Hepatocyte (in vitro differentiated cells): ENCODE data around the gene DLEC1. TPM values are rescaled to one million over a fixed set of nuclear protein-coding genes. Genes with fewer than 3 reads are reported as not detected.

Source experiments
- DNase-seq: peaks from one replicate; pipeline ENCODE4 v3.0.0-alpha.2; 2016; ENCODE audit warnings: low spot score
- H2AFZ ChIP-seq: fragments of 200-600 bp; sonication (generic); 2 replicates; pipeline ENCODE4 v1.6.0; 2016; ENCODE audit warnings: antibody characterized with exemption, mild to moderate bottlenecking
- H3K27ac ChIP-seq: fragments of 200-600 bp; sonication (generic); 2 replicates; pipeline ENCODE4 v1.5.1; 2016; ENCODE audit warnings: mild to moderate bottlenecking
- H3K27me3 ChIP-seq: fragments of 200-600 bp; sonication (generic); 2 replicates; pipeline ENCODE4 v1.6.1; 2016
- H3K36me3 ChIP-seq: fragments of 200-600 bp; sonication (generic); replicated peaks from 2 replicates; pipeline ENCODE4 v1.5.1; 2016; ENCODE audit warnings: low read depth; ENCODE audit not compliant: insufficient read depth
- H3K4me1 ChIP-seq: fragments of 200-600 bp; sonication (generic); 2 replicates; pipeline ENCODE4 v1.5.1; 2016; ENCODE audit warnings: mild to moderate bottlenecking, moderate library complexity; ENCODE audit not compliant: insufficient read depth
- H3K4me2 ChIP-seq: fragments of 200-600 bp; sonication (generic); 2 replicates; pipeline ENCODE4 v1.6.0; 2016
- H3K4me3 ChIP-seq: fragments of 200-600 bp; sonication (generic); 2 replicates; pipeline ENCODE4 v1.5.1; 2016; ENCODE audit warnings: mild to moderate bottlenecking
- H3K79me2 ChIP-seq: fragments of 200-600 bp; sonication (generic); 2 replicates; pipeline ENCODE4 v1.6.0; 2017; ENCODE audit warnings: mild to moderate bottlenecking
- H3K9me2 ChIP-seq: fragments of 200-600 bp; sonication (generic); replicated peaks from 2 replicates; pipeline ENCODE4 v1.6.0; 2017; ENCODE audit warnings: mild to moderate bottlenecking; ENCODE audit not compliant: insufficient read depth
- H3K9me3 ChIP-seq: fragments of 200-600 bp; sonication (generic); 2 replicates; pipeline ENCODE4 v1.5.1; 2016; ENCODE audit warnings: low read depth, mild to moderate bottlenecking
- H4K20me1 ChIP-seq: fragments of 200-600 bp; sonication (generic); 2 replicates; pipeline ENCODE4 v1.6.0; 2016; ENCODE audit warnings: mild to moderate bottlenecking; ENCODE audit not compliant: insufficient read depth, poor library complexity, severe bottlenecking
- EZH2 ChIP-seq: fragments of 200-600 bp; sonication (generic); IDR thresholded peaks from 2 replicates; pipeline ENCODE4 v1.6.1; 2016; ENCODE audit warnings: antibody characterized with exemption, mild to moderate bottlenecking, borderline replicate concordance
- EZH2phosphoT487 ChIP-seq: fragments of 200-600 bp; sonication (generic); IDR thresholded peaks from one replicate; pipeline ENCODE4 v1.6.1; 2018; ENCODE audit warnings: antibody characterized with exemption, mild to moderate bottlenecking, low read depth, moderate library complexity; ENCODE audit not compliant: unreplicated experiment, severe bottlenecking
- WGBS: methylation state at CpG from one replicate; pipeline ENCODE4 v1.1.6; 2016; ENCODE audit warnings: low lambda C conversion rate; ENCODE audit errors: missing lambda C conversion rate; 5-methylcytosine and 5-hydroxymethylcytosine counted together
- polyA plus RNA-seq: library from polyadenylated mRNA; unstranded; fragments of >200 nt; fragmentation: Nextera tagmentation; extraction: Ambion mirVana; gene quantifications from 2 replicates; pipeline ENCODE4 v1.2.1, GENCODE V29; 2016
- total RNA-seq: library from RNA; depleted of rRNA; stranded (reverse); fragments of >200 nt; gene quantifications from 2 replicates; pipeline ENCODE4 v1.2.3, GENCODE V29; 2014
- TF ChIP-seq, protein P1 (sequence below): fragments of 200-600 bp; sonication (generic); IDR thresholded peaks from 2 replicates; pipeline ENCODE4 v1.5.1; 2016; ENCODE audit warnings: antibody characterized with exemption, mild to moderate bottlenecking; ENCODE audit not compliant: poor library complexity

Gene DLEC1
- total and polyA plus RNA-seq, 2 experiments from 2014 or later: 0.23 to 1.5 TPM

DNA sequence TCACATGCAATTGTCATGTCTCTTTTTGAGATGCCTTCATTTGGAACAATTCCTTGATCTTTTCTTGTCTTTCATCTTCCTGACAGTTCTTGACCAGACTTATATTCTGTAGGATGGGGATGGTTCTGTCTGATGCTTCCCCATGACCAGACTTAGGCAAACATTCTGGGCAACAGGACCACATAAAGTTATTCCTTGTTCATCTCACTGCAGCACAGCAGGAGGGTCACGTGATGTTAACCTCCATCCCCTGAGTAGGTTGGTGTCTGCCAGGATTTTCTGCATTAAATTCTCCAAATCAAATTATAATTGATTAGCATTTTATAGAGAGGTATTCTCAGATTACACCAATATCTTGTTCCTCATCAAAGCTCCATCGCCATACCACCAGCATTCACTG lies 7.8 kb downstream of the DLEC1 start:
- no peaks in the 10 kb centered on the region for H3K79me2 ChIP-seq
- H3K4me3 ChIP-seq: no peak overlapping the region
- TF ChIP-seq, protein P1, sequence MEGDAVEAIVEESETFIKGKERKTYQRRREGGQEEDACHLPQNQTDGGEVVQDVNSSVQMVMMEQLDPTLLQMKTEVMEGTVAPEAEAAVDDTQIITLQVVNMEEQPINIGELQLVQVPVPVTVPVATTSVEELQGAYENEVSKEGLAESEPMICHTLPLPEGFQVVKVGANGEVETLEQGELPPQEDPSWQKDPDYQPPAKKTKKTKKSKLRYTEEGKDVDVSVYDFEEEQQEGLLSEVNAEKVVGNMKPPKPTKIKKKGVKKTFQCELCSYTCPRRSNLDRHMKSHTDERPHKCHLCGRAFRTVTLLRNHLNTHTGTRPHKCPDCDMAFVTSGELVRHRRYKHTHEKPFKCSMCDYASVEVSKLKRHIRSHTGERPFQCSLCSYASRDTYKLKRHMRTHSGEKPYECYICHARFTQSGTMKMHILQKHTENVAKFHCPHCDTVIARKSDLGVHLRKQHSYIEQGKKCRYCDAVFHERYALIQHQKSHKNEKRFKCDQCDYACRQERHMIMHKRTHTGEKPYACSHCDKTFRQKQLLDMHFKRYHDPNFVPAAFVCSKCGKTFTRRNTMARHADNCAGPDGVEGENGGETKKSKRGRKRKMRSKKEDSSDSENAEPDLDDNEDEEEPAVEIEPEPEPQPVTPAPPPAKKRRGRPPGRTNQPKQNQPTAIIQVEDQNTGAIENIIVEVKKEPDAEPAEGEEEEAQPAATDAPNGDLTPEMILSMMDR: no peak
- TF ChIP-seq EZH2phosphoT487: no peak
- TF ChIP-seq EZH2: no peak
- no peaks in the 10 kb centered on the region for H3K9me3 ChIP-seq
- no peaks in the 10 kb centered on the region for H3K36me3 ChIP-seq
- no peaks in the 10 kb centered on the region for H3K27me3 ChIP-seq
- WGBS: 95% methylated on average over 2 of the region's 2 CpGs
- H2AFZ ChIP-seq: no peak overlapping the region
- H4K20me1 ChIP-seq: no peaks in the 10 kb centered on the region
- no peak overlapping the region for H3K4me2 ChIP-seq
- no peak overlapping the region for H3K27ac ChIP-seq
- no peaks in the 10 kb centered on the region for H3K9me2 ChIP-seq
- DNase-seq: no peak
- no peaks in the 10 kb centered on the region for H3K4me1 ChIP-seq

DNA sequence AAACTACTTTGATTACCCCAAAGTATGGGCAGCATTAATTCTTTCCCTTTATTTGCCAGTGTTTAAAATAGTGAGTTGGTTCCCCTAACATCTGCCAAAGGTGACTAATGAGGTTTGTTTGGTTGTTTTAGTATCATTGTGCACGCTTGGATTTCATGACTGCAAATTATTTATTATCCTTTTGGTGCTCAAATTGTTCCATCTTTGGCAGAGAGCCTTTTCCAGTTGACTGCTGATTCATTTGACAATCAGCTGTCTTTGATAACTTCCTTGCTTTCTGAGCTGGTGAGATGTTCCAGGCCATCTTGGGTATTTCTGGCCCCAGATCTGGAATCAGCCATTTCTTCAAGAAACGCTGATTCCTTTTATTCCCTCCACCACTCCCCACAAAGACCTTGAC lies 8.9 kb downstream of the DLEC1 start:
- no peak for TF ChIP-seq EZH2phosphoT487
- TF ChIP-seq EZH2: no peak
- TF ChIP-seq, protein P1: no peak
- WGBS: 76% methylated on average over 2 of the region's 2 CpGs

DNA sequence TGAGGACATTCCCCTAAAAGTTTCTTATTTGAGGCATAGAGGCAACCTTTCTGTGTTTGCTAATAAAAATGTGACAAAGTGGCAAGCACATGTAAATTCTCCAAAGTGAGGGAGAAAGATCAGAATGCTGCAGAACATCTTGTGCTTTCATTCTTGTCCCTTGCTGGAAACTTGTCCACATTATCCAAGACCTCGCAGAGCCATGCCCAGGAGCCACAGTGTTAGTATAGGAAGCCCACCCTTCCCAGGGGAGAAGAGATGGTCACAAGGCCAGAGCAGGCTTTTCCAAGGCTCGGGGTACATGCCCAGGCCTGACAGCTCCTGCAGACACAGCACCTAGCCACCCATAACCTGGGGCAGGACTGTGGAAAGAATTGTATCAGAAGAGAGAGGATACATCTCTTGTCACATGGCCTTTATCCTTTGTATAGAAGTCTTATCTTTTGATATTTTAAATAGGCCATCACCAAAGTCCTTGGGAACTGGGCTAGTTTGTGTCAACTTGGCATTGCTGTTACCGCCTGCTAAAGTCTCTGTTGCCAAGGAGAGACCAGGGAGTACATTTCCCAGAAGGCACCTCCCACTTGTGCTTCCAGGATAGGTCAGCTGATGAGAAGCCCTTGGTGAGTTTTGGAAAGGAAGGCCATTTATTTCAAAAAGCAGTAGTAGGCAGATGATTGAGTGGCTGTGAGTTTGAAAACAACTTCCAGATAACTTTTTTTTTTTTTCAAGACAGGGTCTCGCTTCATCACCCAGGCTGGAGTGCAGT lies 10.5 kb downstream of the DLEC1 start:
- WGBS: 86% methylated on average over 4 of the region's 4 CpGs
- no peaks in the 10 kb centered on the region for H3K9me3 ChIP-seq
- H3K4me1 ChIP-seq: peaks cover under 1% of the 10 kb centered on the region
- TF ChIP-seq EZH2 (no peak), EZH2phosphoT487 (no peak)
- TF ChIP-seq, protein P1: no peak
- H3K79me2 ChIP-seq: no peaks in the 10 kb centered on the region
- DNase-seq: no peak
- H4K20me1 ChIP-seq: no peaks in the 10 kb centered on the region
- H3K27ac ChIP-seq: no peak overlapping the region
- H3K36me3 ChIP-seq: no peaks in the 10 kb centered on the region
- H3K4me2 ChIP-seq: no peak overlapping the region
- no peaks in the 10 kb centered on the region for H3K27me3 ChIP-seq
- no peaks in the 10 kb centered on the region for H3K9me2 ChIP-seq
- H2AFZ ChIP-seq: no peak overlapping the region
- no peak overlapping the region for H3K4me3 ChIP-seq

More for the DNA sequence above, 8.9 kb downstream of the DLEC1 start:
- H3K27me3 ChIP-seq: no peaks in the 10 kb centered on the region
- no peaks in the 10 kb centered on the region for H3K9me2 ChIP-seq
- no peak for DNase-seq
- no peaks in the 10 kb centered on the region for H3K9me3 ChIP-seq
- no peak overlapping the region for H2AFZ ChIP-seq
- no peaks in the 10 kb centered on the region for H3K79me2 ChIP-seq
- H3K27ac ChIP-seq: no peak overlapping the region
- no peak overlapping the region for H3K4me3 ChIP-seq
- no peaks in the 10 kb centered on the region for H3K36me3 ChIP-seq
- H3K4me2 ChIP-seq: no peak overlapping the region
- H3K4me1 ChIP-seq: no peaks in the 10 kb centered on the region
- H4K20me1 ChIP-seq: no peaks in the 10 kb centered on the region
